ENCODE measurements around the gene CAPN8. TPM values are rescaled to one million over a fixed set of nuclear protein-coding genes. Genes with fewer than 3 reads are reported as not detected.

Gene CAPN8
- total RNA-seq, 4 donors from 2014 or later = 0.20 to 0.79 (median 0.40) TPM; not detected in 1

GRCh38 chr1:223611936-223612335 is 53.6 kb downstream of the CAPN8 start:
- Histone ChIP-seq H3K27me3 (no peaks in the 10 kb centered on the region), H3K9me3 (no peaks in the 10 kb centered on the region), H3K4me3 (replicated peaks in 1 of 3) (no peak overlapping the region), H3K36me3 (no peaks in the 10 kb centered on the region), H3K27ac (no peak overlapping the region), H3K4me1 (no peaks in the 10 kb centered on the region)
- TF ChIP-seq CTCF (IDR thresholded peaks at IDR 0.05) (no peak), POLR2A (IDR thresholded peaks at IDR 0.05) (no peak)
- intact Hi-C loops (cut with DNase I) = no loop called here
- no peak for DNase-seq
- WGBS, 2 donors = 20 to 25% methylated on average over 1 of the region's 1 CpG

GRCh38 chr1:223609977-223610376 is 55.5 kb downstream of the CAPN8 start:
- Histone ChIP-seq H3K27me3 (no peaks in the 10 kb centered on the region), H3K4me1 (no peaks in the 10 kb centered on the region), H3K27ac (no peak overlapping the region), H3K4me3 (replicated peaks in 1 of 3) (no peak overlapping the region), H3K36me3 (no peaks in the 10 kb centered on the region), H3K9me3 (no peaks in the 10 kb centered on the region)
- TF ChIP-seq CTCF (IDR thresholded peaks at IDR 0.05) (no peak), POLR2A (IDR thresholded peaks at IDR 0.05) (no peak)
- no peak for DNase-seq
- intact Hi-C loops (cut with DNase I) = no loop called here
- WGBS, 2 donors = 97 to 98% methylated on average over 4 of the region's 4 CpGs

- no peak for TF ChIP-seq POLR2A (IDR thresholded peaks at IDR 0.05)
- TF ChIP-seq CTCF (IDR thresholded peaks at IDR 0.05) = no peak
- Histone ChIP-seq H3K4me1 (no peaks in the 10 kb centered on the region), H3K27ac (no peak overlapping the region), H3K36me3 (no peaks in the 10 kb centered on the region), H3K27me3 (no peaks in the 10 kb centered on the region), H3K9me3 (no peaks in the 10 kb centered on the region), H3K4me3 (replicated peaks in 1 of 3) (no peak overlapping the region)
- 92 to 97% methylated on average over 9 to 14 of the region's 14 CpGs for WGBS, 2 donors
- DNase-seq = no peak
- intact Hi-C loops (cut with DNase I) = no loop called here
Measured at GRCh38 chr1:223609066-223609465, 56.4 kb downstream of the CAPN8 start.

- intact Hi-C loops (cut with DNase I) = no loop called here
- 97 to 100% methylated on average over 1 of the region's 1 CpG for WGBS, 2 donors
- no peak for DNase-seq
- H3K9me3 ChIP-seq = no peaks in the 10 kb centered on the region
- H3K27me3 ChIP-seq = no peaks in the 10 kb centered on the region
- no peaks in the 10 kb centered on the region for H3K36me3 ChIP-seq
- no peak overlapping the region for H3K4me3 ChIP-seq (replicated peaks in 1 of 3)
- TF ChIP-seq CTCF (IDR thresholded peaks at IDR 0.05) = no peak
- TF ChIP-seq POLR2A (IDR thresholded peaks at IDR 0.05) = no peak
- H3K4me1 ChIP-seq = peaks cover 0 to 7% of the 10 kb centered on the region in 2 donors
- no peak overlapping the region for H3K27ac ChIP-seq
Measured at GRCh38 chr1:223558512-223558911, 107.0 kb downstream of the CAPN8 start.

GRCh38 chr1:223557130-223557475 is 108.4 kb downstream of the CAPN8 start:
- DNase-seq = no peak
- Histone ChIP-seq H3K36me3 (no peaks in the 10 kb centered on the region), H3K27me3 (no peaks in the 10 kb centered on the region), H3K4me3 (replicated peaks in 1 of 3) (no peak overlapping the region), H3K27ac (no peak overlapping the region), H3K9me3 (no peaks in the 10 kb centered on the region), H3K4me1 (peaks cover 0 to 7% of the 10 kb centered on the region in 2 donors)
- 78 to 84% methylated on average over 5 of the region's 5 CpGs for WGBS, 2 donors
- no peak for TF ChIP-seq CTCF (IDR thresholded peaks at IDR 0.05)
- TF ChIP-seq POLR2A (IDR thresholded peaks at IDR 0.05) = no peak
- intact Hi-C loops (cut with DNase I) = no loop called here

All from thyroid gland (tissue), 4 donors.